H1 (cell line): ENCODE measurements around the gene SLC6A17. TPM values are rescaled to one million over a fixed set of nuclear protein-coding genes. Genes with fewer than 3 reads are reported as not detected.

ENCODE experiments used
- CEBPB ChIP-seq: IDR thresholded peaks from 2 replicates; pipeline ENCODE4 v1.6.1; 2012; ENCODE audit warnings: low read depth, low read length
- RXRA ChIP-seq: IDR thresholded peaks from 2 replicates; pipeline ENCODE4 v1.6.1; 2011; ENCODE audit warnings: low read depth, mild to moderate bottlenecking, low read length, moderate library complexity; ENCODE audit not compliant: insufficient read depth
- polyA plus RNA-seq, 7 experiments: library from polyadenylated mRNA; depleted of rRNA in 3 of 7; stranded (reverse) in 5 of 7; unstranded in 2 of 7; fragments of >200 nt in 5 of 7; fragments of 200-250 nt in 2 of 7; gene quantifications; 1 replicate in 5 of 7; 2 replicates in 1 of 7; 4 replicates in 1 of 7; pipeline versions ENCODE4 v1.2.1 to v1.2.3, GENCODE V29; 2011 to 2013; ENCODE audit warnings: missing spikeins in 2 of 7, mixed read lengths in 2 of 7
- total RNA-seq: library from RNA; stranded (reverse); fragmentation: NEBNext Ultra II Directional; extraction: Animal tissue kit (Norgen Biotek cat#: 25700); gene quantifications from 2 replicates; pipeline ENCODE4 v1.2.1, GENCODE V29; 2021

The SLC6A17 gene
- total and polyA plus RNA-seq, 2 of the 8 experiments (the other 6 are each of a cell fraction or from before 2014, with no cell fraction given) = 0.15 to 0.28 TPM

DNA sequence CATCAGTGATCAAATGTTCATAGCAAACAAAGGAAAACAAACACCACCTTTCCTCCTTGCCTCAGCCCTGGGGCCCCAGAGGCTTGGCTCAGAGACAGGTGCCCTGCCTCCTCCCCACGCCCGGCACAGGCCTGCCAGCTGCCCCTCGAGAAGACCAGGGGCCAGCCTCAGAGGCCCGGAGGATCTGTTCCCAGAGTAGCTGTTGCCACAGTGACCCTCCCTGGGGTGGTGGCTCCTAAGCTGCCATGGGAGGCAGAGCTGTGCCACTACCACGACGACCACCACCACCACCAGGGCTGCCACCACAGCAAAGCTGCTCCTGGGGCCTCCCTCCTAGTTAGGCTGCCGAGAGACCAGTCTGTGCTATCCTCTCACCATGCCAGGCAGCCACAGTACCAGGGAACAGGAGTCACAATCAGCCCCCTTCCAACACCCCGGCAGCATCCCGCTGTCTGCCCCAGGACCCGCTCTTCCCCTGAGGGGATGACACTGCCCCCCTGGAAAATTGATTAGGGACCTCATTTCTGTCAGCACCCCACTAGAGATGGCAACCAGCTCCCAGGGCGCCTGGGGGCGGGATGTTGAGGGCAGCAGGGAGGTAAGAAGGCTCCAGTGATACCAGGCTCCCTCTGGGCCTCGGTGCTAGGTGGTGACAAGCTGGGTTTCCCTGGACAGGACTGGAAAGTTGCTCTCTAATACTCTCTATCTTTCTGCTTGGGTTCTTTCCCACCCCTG is 90.3 kb downstream of the SLC6A17 start (continued):
- TF ChIP-seq RXRA (no peak), CEBPB (no peak)
